Measurements from ENCODE around the gene PRKCQ.

Gene PRKCQ

DNA sequence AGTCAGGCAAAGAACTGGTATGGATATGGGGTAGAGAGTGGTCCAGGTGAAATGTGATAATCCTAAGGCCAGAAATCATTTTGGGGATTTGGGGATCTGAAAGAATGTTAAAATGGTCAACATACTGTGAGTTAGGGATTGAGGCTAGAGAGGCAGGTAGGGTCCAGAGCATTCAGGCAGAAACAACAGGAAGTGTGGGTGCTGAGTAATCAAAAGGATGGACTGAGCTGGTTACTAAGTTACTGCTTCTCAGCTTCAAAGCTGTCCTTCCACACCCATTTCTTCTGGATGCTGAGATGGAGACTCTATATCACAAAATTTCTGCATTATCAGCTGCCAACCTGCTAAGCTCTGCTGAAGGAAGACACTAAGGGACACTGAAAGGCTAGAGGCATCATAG, 30.6 kb upstream of the PRKCQ start:
- no peak for DNase-seq (ENCODE audit: low read depth in 1 of 2, low spot score in 1 of 2)
- TF ChIP-seq, protein P1, sequence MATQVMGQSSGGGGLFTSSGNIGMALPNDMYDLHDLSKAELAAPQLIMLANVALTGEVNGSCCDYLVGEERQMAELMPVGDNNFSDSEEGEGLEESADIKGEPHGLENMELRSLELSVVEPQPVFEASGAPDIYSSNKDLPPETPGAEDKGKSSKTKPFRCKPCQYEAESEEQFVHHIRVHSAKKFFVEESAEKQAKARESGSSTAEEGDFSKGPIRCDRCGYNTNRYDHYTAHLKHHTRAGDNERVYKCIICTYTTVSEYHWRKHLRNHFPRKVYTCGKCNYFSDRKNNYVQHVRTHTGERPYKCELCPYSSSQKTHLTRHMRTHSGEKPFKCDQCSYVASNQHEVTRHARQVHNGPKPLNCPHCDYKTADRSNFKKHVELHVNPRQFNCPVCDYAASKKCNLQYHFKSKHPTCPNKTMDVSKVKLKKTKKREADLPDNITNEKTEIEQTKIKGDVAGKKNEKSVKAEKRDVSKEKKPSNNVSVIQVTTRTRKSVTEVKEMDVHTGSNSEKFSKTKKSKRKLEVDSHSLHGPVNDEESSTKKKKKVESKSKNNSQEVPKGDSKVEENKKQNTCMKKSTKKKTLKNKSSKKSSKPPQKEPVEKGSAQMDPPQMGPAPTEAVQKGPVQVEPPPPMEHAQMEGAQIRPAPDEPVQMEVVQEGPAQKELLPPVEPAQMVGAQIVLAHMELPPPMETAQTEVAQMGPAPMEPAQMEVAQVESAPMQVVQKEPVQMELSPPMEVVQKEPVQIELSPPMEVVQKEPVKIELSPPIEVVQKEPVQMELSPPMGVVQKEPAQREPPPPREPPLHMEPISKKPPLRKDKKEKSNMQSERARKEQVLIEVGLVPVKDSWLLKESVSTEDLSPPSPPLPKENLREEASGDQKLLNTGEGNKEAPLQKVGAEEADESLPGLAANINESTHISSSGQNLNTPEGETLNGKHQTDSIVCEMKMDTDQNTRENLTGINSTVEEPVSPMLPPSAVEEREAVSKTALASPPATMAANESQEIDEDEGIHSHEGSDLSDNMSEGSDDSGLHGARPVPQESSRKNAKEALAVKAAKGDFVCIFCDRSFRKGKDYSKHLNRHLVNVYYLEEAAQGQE (IDR thresholded peaks at IDR 0.05; ENCODE audit: insufficient replicate concordance, low read depth): no peak
- TF ChIP-seq SPI1 (IDR thresholded peaks at IDR 0.05; ENCODE audit: borderline replicate concordance, low read depth): no peak
- Histone ChIP-seq H3K27ac (replicated peaks) (no peak overlapping the region), H3K4me3 (replicated peaks; ENCODE audit: insufficient read depth, low read length) (no peak overlapping the region), H3K27me3 (ENCODE audit: insufficient read depth, poor library complexity, severe bottlenecking) (no peaks in the 10 kb centered on the region)

DNA sequence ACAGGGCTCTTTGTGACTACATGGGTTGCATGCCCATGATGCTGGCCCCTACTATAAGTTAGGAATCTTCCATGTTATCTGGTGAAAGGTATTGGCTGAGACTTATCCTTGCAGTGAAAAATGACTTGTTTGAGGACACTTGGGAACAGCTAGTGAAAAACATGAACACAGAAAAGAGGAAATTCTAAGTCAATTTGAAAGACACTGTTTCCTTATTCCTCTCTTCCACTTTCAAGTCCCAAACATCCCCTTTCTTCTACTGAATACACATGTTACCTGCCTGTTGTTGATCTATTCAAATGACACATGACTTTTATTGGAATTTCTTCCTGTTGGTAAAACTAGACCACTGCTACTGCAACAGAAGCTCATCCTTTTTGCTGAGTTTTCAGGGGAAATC, 29.5 kb upstream of the PRKCQ start:
- H3K4me3 ChIP-seq (replicated peaks; ENCODE audit: insufficient read depth, low read length): no peak overlapping the region
- TF ChIP-seq CTCF (IDR thresholded peaks at IDR 0.05; ENCODE audit: insufficient read depth, low read length) (no peak), GABPA (IDR thresholded peaks at IDR 0.05; ENCODE audit: low read depth) (no peak), SPI1 (IDR thresholded peaks at IDR 0.05; ENCODE audit: borderline replicate concordance, low read depth) (no peak), POLR2AphosphoS5 (IDR thresholded peaks at IDR 0.05; ENCODE audit: low read depth) (no peak)
- TF ChIP-seq, protein P1 (IDR thresholded peaks at IDR 0.05; ENCODE audit: insufficient replicate concordance, low read depth): no peak

GRCh38 chr10:6607778-6608177, 27.7 kb upstream of the PRKCQ start:
- H3K27me3 ChIP-seq (ENCODE audit: insufficient read depth, poor library complexity, severe bottlenecking): no peaks in the 10 kb centered on the region
- TF ChIP-seq POLR2AphosphoS5 (IDR thresholded peaks at IDR 0.05; ENCODE audit: low read depth) (no peak), SPI1 (IDR thresholded peaks at IDR 0.05; ENCODE audit: borderline replicate concordance, low read depth) (no peak), CTCF (IDR thresholded peaks at IDR 0.05; ENCODE audit: insufficient read depth, low read length) (no peak), GABPA (IDR thresholded peaks at IDR 0.05; ENCODE audit: low read depth) (no peak)
- TF ChIP-seq, protein P1 (IDR thresholded peaks at IDR 0.05; ENCODE audit: insufficient replicate concordance, low read depth): no peak
- DNase-seq (ENCODE audit: low read depth in 1 of 2, low spot score in 1 of 2): no peak

More for the DNA sequence above, 29.5 kb upstream of the PRKCQ start:
- H3K27ac ChIP-seq (replicated peaks): no peak overlapping the region
- H3K27me3 ChIP-seq (ENCODE audit: insufficient read depth, poor library complexity, severe bottlenecking): no peaks in the 10 kb centered on the region
- DNase-seq (ENCODE audit: low read depth in 1 of 2, low spot score in 1 of 2): no peak

DNA sequence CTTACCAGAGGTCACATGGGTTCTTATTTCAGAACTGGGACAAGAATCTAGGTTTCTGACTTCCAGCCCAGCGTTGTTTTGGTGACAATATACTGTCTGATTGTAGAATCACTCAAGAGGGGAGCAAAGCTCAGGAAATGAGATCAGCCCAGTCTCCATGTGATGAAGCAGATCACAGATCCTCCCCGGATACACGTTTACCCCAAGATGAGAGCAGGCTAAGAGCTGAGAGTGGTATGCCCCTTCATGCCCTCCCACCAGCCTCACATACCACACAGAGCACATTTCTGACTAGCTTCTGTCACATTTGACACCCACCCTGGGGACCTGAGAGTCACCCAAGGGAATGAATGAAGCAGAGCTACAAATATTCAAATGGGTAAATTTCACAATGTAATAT, 27.1 kb upstream of the PRKCQ start:
- TF ChIP-seq SPI1 (IDR thresholded peaks at IDR 0.05; ENCODE audit: borderline replicate concordance, low read depth) (no peak), GABPA (IDR thresholded peaks at IDR 0.05; ENCODE audit: low read depth) (no peak), POLR2AphosphoS5 (IDR thresholded peaks at IDR 0.05; ENCODE audit: low read depth) (no peak), CTCF (IDR thresholded peaks at IDR 0.05; ENCODE audit: insufficient read depth, low read length) (no peak)
- TF ChIP-seq, protein P1 (IDR thresholded peaks at IDR 0.05; ENCODE audit: insufficient replicate concordance, low read depth): no peak
- H3K27me3 ChIP-seq (ENCODE audit: insufficient read depth, poor library complexity, severe bottlenecking): no peaks in the 10 kb centered on the region
- no peak for DNase-seq (ENCODE audit: low read depth in 1 of 2, low spot score in 1 of 2)
- no peak overlapping the region for H3K4me3 ChIP-seq (replicated peaks; ENCODE audit: insufficient read depth, low read length)
- no peak overlapping the region for H3K27ac ChIP-seq (replicated peaks)

More at GRCh38 chr10:6607778-6608177, 27.7 kb upstream of the PRKCQ start:
- no peak overlapping the region for H3K4me3 ChIP-seq (replicated peaks; ENCODE audit: insufficient read depth, low read length)
- H3K27ac ChIP-seq (replicated peaks): no peak overlapping the region

Measured in HL-60 (cell line).